ENCODE measurements around the gene DCTN3. TPM values are rescaled to one million over a fixed set of nuclear protein-coding genes. Genes with fewer than 3 reads are reported as not detected.

DCTN3 gene
- total and polyA plus RNA-seq, 9 of the 15 experiments (the other 6 are each of a cell fraction or from before 2014, with no cell fraction given) = 11.0 to 51.0 (median 41.9) TPM

GRCh38 chr9:34646211-34647083 lies 26.2 kb upstream of the DCTN3 start, which contains the start of gene GALT (continued):
- TF ChIP-seq HMGXB4 (CRISPR knock-in tag; IDR thresholded peaks at IDR 0.05) = 0 out of 2 replicates have a peak, but pooled peaks have one; percentile 54
- peak; percentile 48; the same call in 1 of the 2 replicates for TF ChIP-seq BCOR (IDR thresholded peaks at IDR 0.05)
- peak; percentile 27; the same call in 1 of the 2 replicates for TF ChIP-seq FOSL1 (tag; conservative IDR thresholded peaks at IDR 0.05)
- peak; percentile 40; the same call in 1 of the 2 replicates for TF ChIP-seq ETV5 (CRISPR knock-in tag; IDR thresholded peaks at IDR 0.05; ENCODE audit: low read depth)
- TF ChIP-seq ETV1 (tag; conservative IDR thresholded peaks at IDR 0.05; ENCODE audit: low read depth) = peak; percentile 46; the same call in 1 of the 2 replicates
- peak; percentile 100 for TF ChIP-seq USF1 (CRISPR knock-in tag; IDR thresholded peaks at IDR 0.05)
- TF ChIP-seq REST (IDR thresholded peaks at IDR 0.05; ENCODE audit: borderline replicate concordance) = peak; percentile 84
- no peak for TF ChIP-seq REST (CRISPR knock-in tag; IDR thresholded peaks at IDR 0.05; ENCODE audit: low read depth)
- 0 out of 2 replicates have a peak, but pooled peaks have one; percentile 72 for TF ChIP-seq ZBTB9 (CRISPR knock-in tag; IDR thresholded peaks at IDR 0.05)
- TF ChIP-seq RBM25 (IDR thresholded peaks at IDR 0.05; ENCODE audit: low read depth, low read length, severe bottlenecking) = peak; percentile 68
- TF ChIP-seq SIN3B (IDR thresholded peaks at IDR 0.05; ENCODE audit: low read depth) = no peak
- TF ChIP-seq MITF (IDR thresholded peaks at IDR 0.05) = 0 out of 2 replicates have a peak, but pooled peaks have one; percentile 13
- peak; percentile 93 for TF ChIP-seq ZFX (CRISPR knock-in tag; IDR thresholded peaks at IDR 0.05)

Data from K562 (cell line).